WTC11 (cell line): ENCODE measurements around the gene CFAP119.

ENCODE experiments used
- ETV6 ChIP-seq: sonication (generic); formaldehyde crosslinking; IDR thresholded peaks from 2 replicates; pipeline ENCODE4 v1.8.1; 2022; ENCODE audit warnings: mild to moderate bottlenecking, missing genetic modification reagents
- MXD4 ChIP-seq: fragments of 250-450 bp; sonication (Bioruptor Pico); IDR thresholded peaks from 2 replicates; pipeline ENCODE4 v1.8.0; 2021; ENCODE audit warnings: mild to moderate bottlenecking, moderate library complexity, borderline replicate concordance
- TF ChIP-seq, protein P1 (sequence below): fragments of 200-600 bp; IDR thresholded peaks from 2 replicates; pipeline ENCODE4 v1.8.0; 2022; ENCODE audit warnings: antibody characterized with exemption
- TF ChIP-seq, protein P2 (sequence below): sonication (generic); formaldehyde crosslinking; IDR thresholded peaks from 2 replicates; pipeline ENCODE4 v1.8.1; 2023; ENCODE audit warnings: mild to moderate bottlenecking, missing genetic modification reagents, moderate library complexity
- TF ChIP-seq, protein P3 (sequence below): sonication (generic); formaldehyde crosslinking; IDR thresholded peaks from 2 replicates; pipeline ENCODE4 v1.8.1; 2022; ENCODE audit warnings: low read depth, missing genetic modification reagents, borderline replicate concordance

DNA sequence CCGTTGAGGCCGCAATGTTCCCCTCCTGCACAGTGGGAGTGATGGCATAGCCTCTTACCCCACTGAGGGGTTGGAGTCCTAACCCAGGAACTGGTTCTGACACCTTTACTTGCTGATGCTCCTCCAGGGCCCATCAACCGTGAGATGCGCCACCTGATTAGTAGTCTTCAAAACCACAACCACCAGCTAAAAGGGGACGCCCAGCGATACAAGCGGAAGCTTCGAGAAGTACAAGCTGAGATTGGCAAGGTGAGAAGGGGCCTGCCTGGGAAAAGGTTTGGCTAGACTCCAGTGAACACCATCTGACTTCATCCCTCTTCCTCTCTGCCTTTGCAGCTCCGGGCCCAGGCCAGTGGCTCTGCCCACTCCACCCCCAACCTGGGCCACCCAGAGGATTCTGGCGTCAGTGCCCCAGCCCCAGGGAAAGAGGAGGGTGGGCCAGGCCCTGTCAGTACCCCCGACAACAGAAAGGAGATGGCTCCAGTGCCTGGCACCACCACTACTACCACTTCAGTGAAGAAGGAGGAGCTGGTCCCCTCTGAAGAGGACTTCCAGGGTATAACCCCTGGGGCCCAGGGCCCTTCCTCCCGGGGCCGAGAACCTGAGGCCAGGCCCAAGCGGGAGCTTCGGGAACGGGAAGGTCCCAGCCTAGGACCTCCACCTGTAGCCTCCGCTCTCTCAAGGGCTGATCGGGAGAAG is 6.1 kb upstream of the CFAP119 start:
- TF ChIP-seq, protein P1, sequence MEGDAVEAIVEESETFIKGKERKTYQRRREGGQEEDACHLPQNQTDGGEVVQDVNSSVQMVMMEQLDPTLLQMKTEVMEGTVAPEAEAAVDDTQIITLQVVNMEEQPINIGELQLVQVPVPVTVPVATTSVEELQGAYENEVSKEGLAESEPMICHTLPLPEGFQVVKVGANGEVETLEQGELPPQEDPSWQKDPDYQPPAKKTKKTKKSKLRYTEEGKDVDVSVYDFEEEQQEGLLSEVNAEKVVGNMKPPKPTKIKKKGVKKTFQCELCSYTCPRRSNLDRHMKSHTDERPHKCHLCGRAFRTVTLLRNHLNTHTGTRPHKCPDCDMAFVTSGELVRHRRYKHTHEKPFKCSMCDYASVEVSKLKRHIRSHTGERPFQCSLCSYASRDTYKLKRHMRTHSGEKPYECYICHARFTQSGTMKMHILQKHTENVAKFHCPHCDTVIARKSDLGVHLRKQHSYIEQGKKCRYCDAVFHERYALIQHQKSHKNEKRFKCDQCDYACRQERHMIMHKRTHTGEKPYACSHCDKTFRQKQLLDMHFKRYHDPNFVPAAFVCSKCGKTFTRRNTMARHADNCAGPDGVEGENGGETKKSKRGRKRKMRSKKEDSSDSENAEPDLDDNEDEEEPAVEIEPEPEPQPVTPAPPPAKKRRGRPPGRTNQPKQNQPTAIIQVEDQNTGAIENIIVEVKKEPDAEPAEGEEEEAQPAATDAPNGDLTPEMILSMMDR = no peak
- TF ChIP-seq, protein P2, sequence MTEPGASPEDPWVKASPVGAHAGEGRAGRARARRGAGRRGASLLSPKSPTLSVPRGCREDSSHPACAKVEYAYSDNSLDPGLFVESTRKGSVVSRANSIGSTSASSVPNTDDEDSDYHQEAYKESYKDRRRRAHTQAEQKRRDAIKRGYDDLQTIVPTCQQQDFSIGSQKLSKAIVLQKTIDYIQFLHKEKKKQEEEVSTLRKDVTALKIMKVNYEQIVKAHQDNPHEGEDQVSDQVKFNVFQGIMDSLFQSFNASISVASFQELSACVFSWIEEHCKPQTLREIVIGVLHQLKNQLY (CRISPR knock-in tag) = no peak
- TF ChIP-seq ETV6 (CRISPR knock-in tag) = no peak
- TF ChIP-seq, protein P3, sequence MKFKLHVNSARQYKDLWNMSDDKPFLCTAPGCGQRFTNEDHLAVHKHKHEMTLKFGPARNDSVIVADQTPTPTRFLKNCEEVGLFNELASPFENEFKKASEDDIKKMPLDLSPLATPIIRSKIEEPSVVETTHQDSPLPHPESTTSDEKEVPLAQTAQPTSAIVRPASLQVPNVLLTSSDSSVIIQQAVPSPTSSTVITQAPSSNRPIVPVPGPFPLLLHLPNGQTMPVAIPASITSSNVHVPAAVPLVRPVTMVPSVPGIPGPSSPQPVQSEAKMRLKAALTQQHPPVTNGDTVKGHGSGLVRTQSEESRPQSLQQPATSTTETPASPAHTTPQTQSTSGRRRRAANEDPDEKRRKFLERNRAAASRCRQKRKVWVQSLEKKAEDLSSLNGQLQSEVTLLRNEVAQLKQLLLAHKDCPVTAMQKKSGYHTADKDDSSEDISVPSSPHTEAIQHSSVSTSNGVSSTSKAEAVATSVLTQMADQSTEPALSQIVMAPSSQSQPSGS = no peak
- TF ChIP-seq MXD4 (CRISPR knock-in tag) = no peak
